Esophagus mucosa (tissue), 1 donor: ENCODE results near the gene GATA5. TPM values are rescaled to one million over a fixed set of nuclear protein-coding genes. Genes with fewer than 3 reads are reported as not detected.
A peak's percentile ranks its signal among the peaks of the same experiment; 100 is the strongest.

Experiments used
- ATAC-seq: fragments of 200-7000 bp; cut with Tn5 transposase; one replicate; pipeline ENCODE4 v1.9.1; 2020
- total RNA-seq: library from RNA; stranded (reverse); gene quantifications from one replicate; pipeline ENCODE4 v1.2.4, GENCODE V29; 2023
- donor health status: DM: yes; HTN: yes; CAD: no.

The GATA5 gene
- total RNA-seq: not detected

GRCh38 chr20:62475772-62476055, at the start of gene GATA5:
TSS of gene GATA5 (minus strand) at chr20:62475995. CDS start at chr20:62475521, 474 bp downstream.
- ATAC-seq: no peak

- no peak for ATAC-seq
Measured at GRCh38 chr20:62525014-62525413, 49.2 kb upstream of the GATA5 start.

GRCh38 chr20:62524505-62524911, 48.7 kb upstream of the GATA5 start:
- ATAC-seq: no peak

GRCh38 chr20:62523473-62524203, 47.8 kb upstream of the GATA5 start:
- ATAC-seq: peak; percentile 48

GRCh38 chr20:62522748-62523396, 47.1 kb upstream of the GATA5 start:
- no peak for ATAC-seq

GRCh38 chr20:62519826-62520225, 44.0 kb upstream of the GATA5 start:
- no peak for ATAC-seq

GRCh38 chr20:62518911-62519310, 43.1 kb upstream of the GATA5 start:
- ATAC-seq: peak; percentile 32

- ATAC-seq: no peak
Measured at GRCh38 chr20:62517901-62518610, 42.3 kb upstream of the GATA5 start.

- no peak for ATAC-seq
Measured at GRCh38 chr20:62517168-62517567, 41.4 kb upstream of the GATA5 start.

- ATAC-seq: peak; percentile 16
Measured at GRCh38 chr20:62516338-62516737, 40.5 kb upstream of the GATA5 start.

- ATAC-seq: no peak
Measured at GRCh38 chr20:62515826-62516225, 40.0 kb upstream of the GATA5 start.

- no peak for ATAC-seq
Measured at GRCh38 chr20:62515280-62515679, 39.5 kb upstream of the GATA5 start.

GRCh38 chr20:62513991-62514390, 38.2 kb upstream of the GATA5 start:
- ATAC-seq: no peak

GRCh38 chr20:62511915-62512610, 36.3 kb upstream of the GATA5 start:
- ATAC-seq: no peak

- ATAC-seq: no peak
Measured at GRCh38 chr20:62511300-62511914, 35.6 kb upstream of the GATA5 start.

- ATAC-seq: no peak
Measured at GRCh38 chr20:62508641-62509051, 32.9 kb upstream of the GATA5 start.

GRCh38 chr20:62507991-62508640, 32.3 kb upstream of the GATA5 start:
- ATAC-seq: no peak

GRCh38 chr20:62507323-62507722, 31.5 kb upstream of the GATA5 start:
- ATAC-seq: no peak

- ATAC-seq: no peak
Measured at GRCh38 chr20:62506791-62507190, 31.0 kb upstream of the GATA5 start.

GRCh38 chr20:62506087-62506486, 30.3 kb upstream of the GATA5 start:
- no peak for ATAC-seq

GRCh38 chr20:62505337-62506045, 29.7 kb upstream of the GATA5 start:
- ATAC-seq: no peak

GRCh38 chr20:62504323-62504722, 28.5 kb upstream of the GATA5 start:
- no peak for ATAC-seq
